ENCODE results near the gene PALMD.

Gene PALMD

GRCh38 chr1:99613716-99614115 lies 32.2 kb upstream of the PALMD start:
- Mint-ChIP-seq H3K27me3 (peaks cover 24% of the 10 kb centered on the region), H3K36me3 (ENCODE audit: insufficient read depth) (no peaks in the 10 kb centered on the region), H3K4me3 (no peak overlapping the region), H3K9me3 (no peaks in the 10 kb centered on the region), H3K4me1 (no peaks in the 10 kb centered on the region), H3K27ac (ENCODE audit: low read depth) (no peak overlapping the region)
- ATAC-seq (replicated peaks; ENCODE audit: extremely low read depth, poor library complexity, severe bottlenecking), result no peak
- DNase-seq (ENCODE audit: low spot score in 2 of 2), result no peak

- DNase-seq (ENCODE audit: low spot score in 2 of 2) (no peak), ATAC-seq (replicated peaks; ENCODE audit: extremely low read depth, poor library complexity, severe bottlenecking) (no peak)
- Mint-ChIP-seq H3K27me3 (peaks cover 34% of the 10 kb centered on the region), H3K36me3 (ENCODE audit: insufficient read depth) (no peaks in the 10 kb centered on the region), H3K9me3 (no peaks in the 10 kb centered on the region), H3K4me3 (no peak overlapping the region), H3K4me1 (no peaks in the 10 kb centered on the region), H3K27ac (ENCODE audit: low read depth) (no peak overlapping the region)
These were observed 31.2 kb upstream of the PALMD start for GRCh38 chr1:99614728-99615127.

- Mint-ChIP-seq H3K27ac (ENCODE audit: low read depth) (no peak overlapping the region), H3K9me3 (no peaks in the 10 kb centered on the region), H3K36me3 (ENCODE audit: insufficient read depth) (no peaks in the 10 kb centered on the region), H3K27me3 (peaks cover 41% of the 10 kb centered on the region), H3K4me3 (no peak overlapping the region), H3K4me1 (no peaks in the 10 kb centered on the region)
- DNase-seq (ENCODE audit: low spot score in 2 of 2) (no peak), ATAC-seq (replicated peaks; ENCODE audit: extremely low read depth, poor library complexity, severe bottlenecking) (no peak)
These were observed 26.3 kb upstream of the PALMD start for GRCh38 chr1:99619583-99619982.

GRCh38 chr1:99621340-99621901 lies 24.5 kb upstream of the PALMD start:
- H3K36me3 Mint-ChIP-seq (ENCODE audit: insufficient read depth), result no peaks in the 10 kb centered on the region
- ATAC-seq (replicated peaks; ENCODE audit: extremely low read depth, poor library complexity, severe bottlenecking) (no peak), DNase-seq (ENCODE audit: low spot score in 2 of 2) (no peak)
- no peak overlapping the region for H3K4me3 Mint-ChIP-seq
- peaks cover 31% of the 10 kb centered on the region for H3K27me3 Mint-ChIP-seq
- H3K27ac Mint-ChIP-seq (ENCODE audit: low read depth), result no peak overlapping the region
- no peaks in the 10 kb centered on the region for H3K9me3 Mint-ChIP-seq
- H3K4me1 Mint-ChIP-seq, result no peaks in the 10 kb centered on the region

GRCh38 chr1:99622702-99623347 lies 23.1 kb upstream of the PALMD start:
- H3K36me3 Mint-ChIP-seq (ENCODE audit: insufficient read depth), result no peaks in the 10 kb centered on the region

GRCh38 chr1:99623554-99623953 lies 22.4 kb upstream of the PALMD start:
- ATAC-seq (replicated peaks; ENCODE audit: extremely low read depth, poor library complexity, severe bottlenecking) (no peak), DNase-seq (ENCODE audit: low spot score in 2 of 2) (no peak)
- Mint-ChIP-seq H3K36me3 (ENCODE audit: insufficient read depth) (no peaks in the 10 kb centered on the region), H3K9me3 (no peaks in the 10 kb centered on the region), H3K27me3 (peaks cover 22% of the 10 kb centered on the region), H3K4me3 (no peak overlapping the region), H3K27ac (ENCODE audit: low read depth) (no peak overlapping the region), H3K4me1 (no peaks in the 10 kb centered on the region)

More at GRCh38 chr1:99622702-99623347, 23.1 kb upstream of the PALMD start:
- Mint-ChIP-seq H3K4me1 (no peaks in the 10 kb centered on the region), H3K27ac (ENCODE audit: low read depth) (no peak overlapping the region), H3K27me3 (peaks cover 27% of the 10 kb centered on the region), H3K4me3 (no peak overlapping the region), H3K9me3 (no peaks in the 10 kb centered on the region)
- DNase-seq (ENCODE audit: low spot score in 2 of 2) (no peak), ATAC-seq (replicated peaks; ENCODE audit: extremely low read depth, poor library complexity, severe bottlenecking) (no peak)

GRCh38 chr1:99627615-99628014 lies 18.3 kb upstream of the PALMD start:
- no peak for ATAC-seq (replicated peaks; ENCODE audit: extremely low read depth, poor library complexity, severe bottlenecking)
- no peak for DNase-seq (ENCODE audit: low spot score in 2 of 2)

GRCh38 chr1:99629164-99629563 lies 16.7 kb upstream of the PALMD start:
- H3K9me3 Mint-ChIP-seq, result no peaks in the 10 kb centered on the region
- ATAC-seq (replicated peaks; ENCODE audit: extremely low read depth, poor library complexity, severe bottlenecking), result no peak
- no peaks in the 10 kb centered on the region for H3K36me3 Mint-ChIP-seq (ENCODE audit: insufficient read depth)
- no peak for DNase-seq (ENCODE audit: low spot score in 2 of 2)
- no peak overlapping the region for H3K4me3 Mint-ChIP-seq
- H3K27me3 Mint-ChIP-seq, result peaks cover 5% of the 10 kb centered on the region
- H3K4me1 Mint-ChIP-seq, result no peaks in the 10 kb centered on the region
- H3K27ac Mint-ChIP-seq (ENCODE audit: low read depth), result no peak overlapping the region

More at GRCh38 chr1:99627615-99628014, 18.3 kb upstream of the PALMD start:
- Mint-ChIP-seq H3K4me3 (no peak overlapping the region), H3K27me3 (no peaks in the 10 kb centered on the region), H3K36me3 (ENCODE audit: insufficient read depth) (no peaks in the 10 kb centered on the region), H3K9me3 (no peaks in the 10 kb centered on the region), H3K4me1 (no peaks in the 10 kb centered on the region), H3K27ac (ENCODE audit: low read depth) (no peak overlapping the region)

GRCh38 chr1:99634971-99635624 lies 10.8 kb upstream of the PALMD start:
- Mint-ChIP-seq H3K9me3 (no peaks in the 10 kb centered on the region), H3K36me3 (ENCODE audit: insufficient read depth) (no peaks in the 10 kb centered on the region), H3K27ac (ENCODE audit: low read depth) (no peak overlapping the region), H3K4me3 (no peak overlapping the region), H3K4me1 (no peaks in the 10 kb centered on the region), H3K27me3 (peaks cover 10% of the 10 kb centered on the region)
- DNase-seq (ENCODE audit: low spot score in 2 of 2) (no peak), ATAC-seq (replicated peaks; ENCODE audit: extremely low read depth, poor library complexity, severe bottlenecking) (no peak)

- ATAC-seq (replicated peaks; ENCODE audit: extremely low read depth, poor library complexity, severe bottlenecking), result no peak
- H3K9me3 Mint-ChIP-seq, result no peaks in the 10 kb centered on the region
- H3K4me3 Mint-ChIP-seq, result no peak overlapping the region
- no peak overlapping the region for H3K27ac Mint-ChIP-seq (ENCODE audit: low read depth)
- peaks cover 10% of the 10 kb centered on the region for H3K27me3 Mint-ChIP-seq
- H3K36me3 Mint-ChIP-seq (ENCODE audit: insufficient read depth), result no peaks in the 10 kb centered on the region
- no peak for DNase-seq (ENCODE audit: low spot score in 2 of 2)
- no peaks in the 10 kb centered on the region for H3K4me1 Mint-ChIP-seq
These were observed 10.2 kb upstream of the PALMD start for GRCh38 chr1:99635664-99636063.

- no peaks in the 10 kb centered on the region for H3K9me3 Mint-ChIP-seq
- H3K4me1 Mint-ChIP-seq, result no peaks in the 10 kb centered on the region
These were observed 9.2 kb upstream of the PALMD start for GRCh38 chr1:99636647-99637175.

GRCh38 chr1:99638853-99639252 lies 7.1 kb upstream of the PALMD start:
- Mint-ChIP-seq H3K36me3 (ENCODE audit: insufficient read depth) (no peaks in the 10 kb centered on the region), H3K27ac (ENCODE audit: low read depth) (no peak overlapping the region), H3K9me3 (no peaks in the 10 kb centered on the region), H3K4me3 (no peak overlapping the region), H3K27me3 (peaks cover 8% of the 10 kb centered on the region), H3K4me1 (no peaks in the 10 kb centered on the region)
- ATAC-seq (replicated peaks; ENCODE audit: extremely low read depth, poor library complexity, severe bottlenecking) (no peak), DNase-seq (ENCODE audit: low spot score in 2 of 2) (no peak)

More at GRCh38 chr1:99636647-99637175, 9.2 kb upstream of the PALMD start:
- H3K27ac Mint-ChIP-seq (ENCODE audit: low read depth), result no peak overlapping the region
- no peak for ATAC-seq (replicated peaks; ENCODE audit: extremely low read depth, poor library complexity, severe bottlenecking)
- H3K4me3 Mint-ChIP-seq, result no peak overlapping the region
- H3K27me3 Mint-ChIP-seq, result peaks cover 10% of the 10 kb centered on the region
- H3K36me3 Mint-ChIP-seq (ENCODE audit: insufficient read depth), result no peaks in the 10 kb centered on the region
- DNase-seq (ENCODE audit: low spot score in 2 of 2), result no peak

GRCh38 chr1:99639408-99639807 lies 6.5 kb upstream of the PALMD start:
- Mint-ChIP-seq H3K9me3 (no peaks in the 10 kb centered on the region), H3K4me1 (no peaks in the 10 kb centered on the region), H3K36me3 (ENCODE audit: insufficient read depth) (no peaks in the 10 kb centered on the region), H3K27ac (ENCODE audit: low read depth) (no peak overlapping the region), H3K4me3 (no peak overlapping the region), H3K27me3 (peaks cover 2% of the 10 kb centered on the region)
- DNase-seq (ENCODE audit: low spot score in 2 of 2) (no peak), ATAC-seq (replicated peaks; ENCODE audit: extremely low read depth, poor library complexity, severe bottlenecking) (no peak)

Measured in central memory CD8-positive, alpha-beta T cell (primary cell).